Measurements from ENCODE around the gene SLX4IP. TPM values are rescaled to one million over a fixed set of nuclear protein-coding genes. Genes with fewer than 3 reads are reported as not detected.

SLX4IP gene
- total RNA-seq, 1 donor from 2014 or later: 5.4 TPM

- no peak overlapping the region for H3K27ac Mint-ChIP-seq (ENCODE audit: unreplicated experiment)
- H3K36me3 Mint-ChIP-seq (ENCODE audit: low read depth): peaks cover 8% of the 10 kb centered on the region
- TF ChIP-seq CTCF (IDR thresholded peaks at IDR 0.05): no peak
- peaks cover 46% of the 10 kb centered on the region for H3K4me1 Mint-ChIP-seq (ENCODE audit: low read depth)
- no peaks in the 10 kb centered on the region for H3K9me3 Mint-ChIP-seq (ENCODE audit: low read depth)
- no peak for DNase-seq (ENCODE audit: low spot score)
- no peak overlapping the region for H3K4me3 Mint-ChIP-seq (ENCODE audit: unreplicated experiment)
- no peaks in the 10 kb centered on the region for H3K27me3 Mint-ChIP-seq (ENCODE audit: low read depth)
Observed at GRCh38 chr20:10571313-10571815, 136.3 kb downstream of the SLX4IP start.

GRCh38 chr20:10572853-10573252 lies 137.7 kb downstream of the SLX4IP start:
- no peaks in the 10 kb centered on the region for H3K9me3 Mint-ChIP-seq (ENCODE audit: low read depth)
- TF ChIP-seq CTCF (IDR thresholded peaks at IDR 0.05): no peak
- peaks cover 59% of the 10 kb centered on the region for H3K4me1 Mint-ChIP-seq (ENCODE audit: low read depth)
- peak overlapping the region; percentile 39 for H3K4me3 Mint-ChIP-seq (ENCODE audit: unreplicated experiment)
- peak overlapping the region; percentile 84 for H3K27ac Mint-ChIP-seq (ENCODE audit: unreplicated experiment)
- no peaks in the 10 kb centered on the region for H3K27me3 Mint-ChIP-seq (ENCODE audit: low read depth)
- H3K36me3 Mint-ChIP-seq (ENCODE audit: low read depth): peaks cover 2% of the 10 kb centered on the region
- DNase-seq (ENCODE audit: low spot score): no peak

- DNase-seq (ENCODE audit: low spot score): no peak
Observed at GRCh38 chr20:10573273-10573950, 138.3 kb downstream of the SLX4IP start.

GRCh38 chr20:10573951-10574339 lies 138.8 kb downstream of the SLX4IP start:
- H3K36me3 Mint-ChIP-seq (ENCODE audit: low read depth): peaks cover 2% of the 10 kb centered on the region
- DNase-seq (ENCODE audit: low spot score): no peak
- H3K27me3 Mint-ChIP-seq (ENCODE audit: low read depth): no peaks in the 10 kb centered on the region
- H3K9me3 Mint-ChIP-seq (ENCODE audit: low read depth): no peaks in the 10 kb centered on the region
- TF ChIP-seq CTCF (IDR thresholded peaks at IDR 0.05): no peak
- peak overlapping the region; percentile 84 for H3K27ac Mint-ChIP-seq (ENCODE audit: unreplicated experiment)
- H3K4me3 Mint-ChIP-seq (ENCODE audit: unreplicated experiment): no peak overlapping the region
- H3K4me1 Mint-ChIP-seq (ENCODE audit: low read depth): peaks cover 70% of the 10 kb centered on the region

More at GRCh38 chr20:10573273-10573950, 138.3 kb downstream of the SLX4IP start:
- Mint-ChIP-seq H3K4me3 (ENCODE audit: unreplicated experiment) (peak overlapping the region; percentile 39), H3K27me3 (ENCODE audit: low read depth) (no peaks in the 10 kb centered on the region), H3K4me1 (ENCODE audit: low read depth) (peaks cover 65% of the 10 kb centered on the region), H3K27ac (ENCODE audit: unreplicated experiment) (peak overlapping the region; percentile 84), H3K36me3 (ENCODE audit: low read depth) (peaks cover 2% of the 10 kb centered on the region), H3K9me3 (ENCODE audit: low read depth) (no peaks in the 10 kb centered on the region)
- no peak for TF ChIP-seq CTCF (IDR thresholded peaks at IDR 0.05)

GRCh38 chr20:10576411-10577090 lies 141.4 kb downstream of the SLX4IP start:
- H3K4me1 Mint-ChIP-seq (ENCODE audit: low read depth): peaks cover 87% of the 10 kb centered on the region
- peak overlapping the region; percentile 63 for H3K27ac Mint-ChIP-seq (ENCODE audit: unreplicated experiment)
- H3K27me3 Mint-ChIP-seq (ENCODE audit: low read depth): no peaks in the 10 kb centered on the region
- H3K9me3 Mint-ChIP-seq (ENCODE audit: low read depth): no peaks in the 10 kb centered on the region
- TF ChIP-seq CTCF (IDR thresholded peaks at IDR 0.05): no peak
- no peaks in the 10 kb centered on the region for H3K36me3 Mint-ChIP-seq (ENCODE audit: low read depth)
- H3K4me3 Mint-ChIP-seq (ENCODE audit: unreplicated experiment): no peak overlapping the region
- no peak for DNase-seq (ENCODE audit: low spot score)

Measured in chondrocyte (in vitro differentiated cells).